UCSD-AML1 (cell line): ENCODE data around the gene DCBLD2.
A peak's percentile ranks its signal among the peaks of the same experiment; 100 is the strongest.

ENCODE experiments used
- DNase-seq: peaks from one replicate; lab custom pipeline; 2025; ENCODE audit not compliant: unreplicated experiment; lab: John Stamatoyannopoulos, UW

Gene DCBLD2

DNA sequence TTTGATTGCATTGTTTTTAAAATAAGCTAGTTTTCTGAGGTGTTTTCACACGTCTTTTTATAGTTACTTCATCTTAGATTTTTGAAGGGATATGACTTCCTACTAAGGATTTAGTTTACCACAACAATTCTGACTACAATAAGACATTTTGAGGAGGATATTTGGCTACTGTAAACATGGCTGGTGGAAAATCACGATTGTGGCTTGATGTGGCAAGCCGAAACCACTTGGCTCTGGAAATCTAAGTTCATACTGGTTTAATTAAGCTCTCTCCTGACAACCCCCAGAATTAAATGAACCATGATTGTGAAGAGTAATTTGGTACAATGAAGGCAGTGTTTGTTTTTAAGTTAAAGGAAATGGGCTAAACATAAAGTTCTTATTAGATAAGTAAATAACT, 107.5 kb downstream of the DCBLD2 start:
- DNase-seq = no peak

DNA sequence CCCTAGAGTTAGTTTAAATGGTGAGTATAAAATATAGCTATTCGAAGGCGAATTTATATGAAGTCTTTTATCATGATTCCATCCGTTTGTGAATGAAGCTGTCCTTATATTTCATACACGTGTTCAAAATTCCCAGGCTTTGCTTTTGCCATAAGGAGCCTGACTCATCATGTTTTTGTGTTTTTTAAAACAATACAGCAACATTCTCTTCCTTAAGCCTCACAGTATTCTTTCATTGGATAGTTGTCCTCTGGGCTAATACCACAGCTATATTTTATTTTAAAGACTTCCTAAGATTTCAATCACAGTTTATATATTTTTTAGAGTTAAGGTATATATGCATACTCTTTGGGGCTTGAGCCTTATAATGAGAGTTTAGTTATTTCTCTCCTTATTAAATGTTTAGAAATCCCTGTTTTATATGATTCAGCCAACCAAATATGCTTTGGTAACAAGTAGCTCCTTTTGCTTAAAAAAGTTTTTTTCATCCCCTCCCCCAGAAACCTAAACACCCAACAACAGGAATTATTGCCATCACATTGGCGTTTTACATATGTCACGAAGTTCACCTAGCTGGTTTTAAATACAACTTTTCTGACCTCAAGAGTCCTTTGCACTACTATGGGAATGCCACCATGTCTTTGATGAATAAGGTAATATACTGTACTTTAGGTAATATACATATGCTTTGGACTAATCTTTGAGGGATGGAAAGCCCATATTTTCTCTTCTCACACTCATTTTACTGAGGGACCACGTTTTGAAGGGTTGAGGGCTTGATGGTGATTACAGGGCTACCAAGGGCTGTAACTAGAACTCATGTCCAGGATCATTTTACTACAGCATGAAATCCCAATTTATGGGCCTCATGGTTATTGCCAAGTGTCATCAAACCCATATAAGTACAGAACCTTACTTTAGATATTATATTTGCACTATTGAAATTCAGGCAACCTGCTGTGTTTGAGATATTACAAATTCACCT, 109.9 kb downstream of the DCBLD2 start:
- DNase-seq = no peak

DNA sequence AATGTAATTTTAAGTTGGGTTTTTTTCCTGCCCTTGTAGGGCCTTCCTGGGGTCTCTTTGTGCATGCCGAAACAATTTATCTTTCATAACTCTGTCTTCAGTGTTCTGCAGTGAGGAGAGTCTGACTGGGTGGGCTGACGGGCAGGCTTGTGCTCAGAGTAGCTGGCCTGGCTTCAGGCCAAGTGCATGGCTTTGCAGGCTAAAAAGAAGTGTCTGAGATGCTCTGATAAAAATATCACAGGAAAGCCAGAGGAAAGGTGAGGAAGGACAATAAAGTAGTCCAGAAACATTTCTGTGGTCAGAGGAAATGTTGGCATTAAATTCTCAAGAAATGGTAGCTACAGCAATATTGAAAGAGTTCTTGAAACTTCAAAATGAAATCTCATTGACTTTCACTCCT, 112.8 kb downstream of the DCBLD2 start:
- DNase-seq = no peak

DNA sequence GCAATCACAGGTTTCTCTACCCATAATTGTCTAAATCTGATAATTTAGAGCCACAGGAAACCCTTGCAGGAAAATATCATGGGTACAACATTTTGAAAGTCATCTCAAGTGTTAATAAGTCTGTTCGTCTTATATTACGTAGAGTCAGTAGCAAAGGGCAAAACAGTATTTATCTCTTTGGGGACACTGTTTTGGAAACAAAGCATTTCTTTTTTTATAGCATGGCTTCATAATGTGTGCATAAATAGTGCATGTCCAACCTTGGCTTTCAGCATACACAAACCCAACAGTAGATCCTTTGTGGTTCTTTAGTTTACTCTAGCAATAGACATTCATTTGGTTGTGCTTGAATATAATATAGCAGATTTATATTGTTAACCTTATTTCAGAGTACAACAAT, 114.3 kb downstream of the DCBLD2 start:
- DNase-seq = no peak

DNA sequence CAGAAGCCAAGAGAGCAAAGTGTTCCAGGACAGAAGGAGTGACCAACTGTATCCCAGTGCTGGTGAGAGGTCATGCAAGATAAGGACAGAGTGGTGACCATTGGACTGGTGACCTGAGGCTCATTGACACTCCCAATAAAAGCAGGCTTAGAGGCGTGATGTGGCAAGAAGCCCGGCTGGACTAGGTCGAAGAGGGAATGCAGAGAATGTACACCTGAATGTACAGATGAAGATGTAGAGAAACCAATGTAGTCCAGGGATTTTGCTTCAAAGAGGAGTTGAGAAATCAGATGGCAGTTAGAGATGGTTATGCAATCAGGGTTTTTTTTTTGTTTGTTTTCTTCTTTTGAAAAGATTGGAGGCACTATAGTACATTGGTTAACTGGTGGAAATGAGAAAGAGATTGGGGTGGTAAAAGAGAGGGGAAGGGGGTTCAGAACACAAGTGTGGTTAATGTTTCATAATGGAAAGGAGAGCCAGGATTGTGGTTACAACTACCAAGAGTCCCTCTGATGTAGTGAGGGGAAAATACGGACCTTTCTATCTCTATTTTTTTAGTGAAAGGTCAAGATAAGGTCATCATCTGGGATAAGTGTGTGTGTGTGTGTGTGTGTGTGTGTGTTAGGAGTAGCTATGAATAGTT, 115.0 kb downstream of the DCBLD2 start:
- no peak for DNase-seq

DNA sequence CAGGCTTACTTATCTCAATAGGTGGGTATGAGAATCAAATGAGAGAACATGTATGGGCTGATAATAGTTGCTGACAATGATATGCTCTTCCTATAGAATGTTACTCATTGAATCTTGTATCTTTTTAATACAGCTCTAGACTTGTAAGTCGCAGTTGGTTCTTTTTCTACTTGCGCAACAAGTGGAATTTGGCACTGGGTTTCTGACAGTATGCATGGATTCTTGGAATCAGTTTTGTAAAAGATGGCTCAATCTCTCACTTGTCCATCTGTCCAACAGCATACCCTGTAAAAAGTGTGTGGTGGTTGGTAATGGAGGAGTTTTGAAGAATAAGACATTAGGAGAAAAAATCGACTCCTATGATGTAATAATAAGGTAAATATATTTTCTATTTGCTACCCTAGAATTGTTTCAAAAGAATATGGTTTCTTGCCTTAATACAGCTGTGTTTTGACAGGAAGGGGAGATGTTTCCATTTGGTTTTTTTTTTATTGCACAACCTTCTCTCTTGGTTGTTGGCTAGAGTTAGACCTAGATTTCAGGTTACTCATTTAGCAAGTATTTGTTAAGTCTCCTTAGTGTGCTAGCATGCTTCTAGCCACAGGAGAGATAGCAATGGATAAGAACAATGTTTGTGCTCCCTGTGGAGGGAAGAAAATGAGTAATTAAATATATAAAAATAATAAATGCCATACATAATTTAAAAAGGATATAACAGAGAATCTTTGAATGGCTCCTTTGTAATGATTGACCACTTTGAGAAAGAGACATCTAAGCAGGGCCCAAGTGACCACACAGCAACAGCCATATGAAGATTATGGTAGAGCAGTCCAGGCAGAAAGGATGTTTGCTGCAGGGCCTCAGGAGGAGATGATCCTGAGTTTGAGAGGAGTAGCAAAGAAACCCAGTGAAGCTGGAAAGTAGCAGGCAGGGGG, 116.6 kb downstream of the DCBLD2 start:
- DNase-seq = no peak

DNA sequence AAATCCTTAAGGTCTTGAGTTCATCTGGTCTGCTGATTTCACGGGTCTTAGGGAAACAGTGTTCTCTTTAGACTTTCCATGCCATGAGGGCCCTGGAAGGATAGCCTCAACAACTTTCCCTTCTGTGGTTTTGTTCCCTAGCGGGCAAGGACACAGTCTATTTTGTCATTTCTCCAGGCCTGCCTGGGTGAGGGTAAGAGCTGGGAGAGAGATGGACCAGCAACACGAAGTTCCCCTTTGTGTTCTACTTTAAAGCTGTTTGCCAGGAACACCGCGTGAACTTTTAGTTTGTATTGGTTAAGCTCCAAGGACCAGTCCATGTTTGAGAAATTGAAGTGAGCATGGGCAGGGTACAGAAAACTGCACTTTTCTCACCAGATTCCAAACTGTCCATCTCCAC, 117.5 kb downstream of the DCBLD2 start:
- DNase-seq = no peak

DNA sequence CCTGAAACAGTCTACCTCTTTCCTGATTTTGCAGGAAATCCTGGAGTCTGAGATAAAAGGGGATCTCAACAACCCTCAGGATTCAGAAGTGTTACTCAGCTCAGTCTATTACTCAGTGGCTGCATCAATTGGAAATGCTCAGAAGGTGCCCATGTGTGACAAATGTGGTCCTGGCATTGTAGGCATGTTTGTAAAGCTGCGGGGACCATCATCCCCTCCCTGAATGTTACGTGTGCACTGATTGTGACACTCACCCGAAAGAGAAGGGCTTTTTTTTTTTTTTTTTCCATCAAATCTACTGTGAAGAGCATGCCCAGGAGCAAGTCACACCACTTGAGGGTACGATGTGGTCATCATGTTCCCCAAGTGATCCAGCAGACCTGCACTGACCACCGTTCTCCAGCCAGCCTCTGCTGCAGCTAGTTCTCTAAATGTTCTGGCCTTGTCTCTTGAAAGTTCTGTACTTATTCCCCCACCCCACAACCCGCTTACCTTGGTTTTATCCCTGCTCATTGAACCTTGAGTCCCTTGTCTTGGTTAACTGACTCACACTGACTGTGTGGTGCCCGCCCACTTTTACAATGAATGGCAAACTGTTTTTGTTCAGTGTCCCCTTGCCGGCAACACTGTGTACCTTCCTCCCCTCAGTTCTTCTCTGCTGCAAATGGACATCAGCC, 118.5 kb downstream of the DCBLD2 start:
- DNase-seq = no peak

DNA sequence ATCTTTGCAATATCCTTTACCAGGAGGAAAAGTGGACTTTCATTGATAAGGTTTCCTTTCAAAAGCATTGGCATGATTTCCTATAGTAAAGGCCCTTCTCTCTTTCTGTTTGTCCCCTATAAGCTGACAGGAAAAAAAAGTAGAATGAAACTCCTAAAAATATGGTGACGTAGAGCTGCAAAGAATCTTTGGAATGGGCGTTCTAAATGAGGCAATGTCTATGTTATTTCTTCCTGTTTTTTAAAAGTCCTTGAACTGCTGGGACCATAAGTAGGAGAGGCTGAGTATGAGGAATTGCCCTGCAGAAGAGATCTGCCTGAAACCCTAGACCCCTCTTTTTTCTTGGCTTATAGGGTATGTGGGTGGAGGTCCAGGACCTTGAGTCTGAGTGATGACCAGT, 121.2 kb downstream of the DCBLD2 start:
- no peak for DNase-seq

DNA sequence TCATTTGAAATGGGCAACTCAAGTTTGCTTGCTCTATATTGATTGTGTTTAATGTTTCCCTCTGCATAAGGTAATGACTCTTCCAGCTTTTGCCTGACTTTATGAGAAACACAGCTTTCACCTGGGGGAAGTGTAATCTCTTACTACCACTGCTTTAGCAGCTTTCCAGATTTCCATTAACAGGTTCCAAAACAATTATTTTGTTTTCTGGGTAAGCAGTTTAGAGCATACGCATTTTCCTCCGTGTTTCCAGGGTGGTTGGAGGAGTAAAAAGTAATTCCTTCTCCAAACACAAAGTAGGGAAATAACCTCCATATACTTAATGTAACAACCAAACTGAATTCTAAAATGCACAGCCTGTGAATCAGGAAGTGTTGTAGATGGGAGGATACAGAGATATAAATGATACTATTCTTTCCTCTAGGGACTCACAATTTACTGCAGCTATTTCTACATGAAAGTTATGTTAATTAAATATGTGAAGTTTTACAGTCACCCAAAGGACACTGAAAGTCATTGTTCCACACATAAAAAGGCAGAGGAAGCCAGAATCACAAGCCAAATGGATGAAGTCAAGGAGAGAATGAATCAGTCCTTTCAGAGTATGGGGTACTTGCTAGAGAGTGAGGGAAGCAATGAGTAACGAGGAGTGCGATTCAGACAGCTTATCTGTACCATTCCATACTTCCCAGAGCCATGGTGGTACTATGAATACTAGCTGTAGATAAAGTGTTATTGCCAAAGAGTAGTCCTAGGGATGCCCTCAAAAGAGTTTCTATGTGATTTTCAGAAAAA, 121.8 kb downstream of the DCBLD2 start:
- no peak for DNase-seq

DNA sequence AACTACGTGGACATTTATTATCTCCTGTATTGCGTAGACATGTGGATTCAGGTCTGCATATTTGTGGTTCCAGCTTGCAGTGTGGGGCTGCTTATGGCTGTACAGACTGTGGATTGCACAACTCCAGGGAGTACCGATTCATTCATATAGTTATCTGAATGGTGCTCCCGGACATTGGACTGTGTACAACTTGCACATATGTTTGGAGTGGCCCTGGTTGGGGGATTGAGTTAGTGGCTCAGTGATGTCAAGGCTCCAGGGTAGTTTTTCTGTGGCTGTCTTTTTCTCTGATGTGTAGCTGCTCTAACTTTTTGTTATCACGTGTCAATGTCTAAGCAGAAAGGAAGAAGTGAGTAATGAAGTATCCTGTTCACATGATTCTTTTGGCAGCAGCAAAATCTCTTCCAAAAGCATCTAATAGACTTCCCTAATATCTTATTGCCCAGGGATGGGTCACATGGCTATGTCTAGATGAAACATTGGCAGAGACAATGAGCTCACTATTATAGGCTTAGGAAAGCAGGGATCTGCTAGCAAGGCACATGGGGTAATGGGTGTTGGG, 122.6 kb downstream of the DCBLD2 start:
- peak; percentile 7 for DNase-seq

DNA sequence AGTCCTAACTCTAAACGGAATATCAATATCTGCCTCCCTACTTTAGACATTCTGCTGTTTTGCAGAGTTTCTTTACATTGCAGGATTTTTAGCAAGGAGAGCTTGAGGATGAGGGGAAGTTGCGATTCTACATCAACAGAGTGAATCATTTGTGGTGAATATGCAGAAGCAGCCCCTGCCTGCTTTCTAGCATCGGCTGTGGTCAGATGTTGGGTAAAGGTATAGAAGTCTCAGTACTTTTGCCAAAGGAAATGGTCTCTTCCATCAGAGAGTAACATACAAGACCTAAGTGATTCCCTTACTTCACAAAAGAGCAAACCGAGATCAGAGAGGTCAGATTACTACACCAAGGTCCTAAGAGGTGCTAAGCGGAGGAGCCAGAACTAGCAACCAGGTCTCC, 123.1 kb downstream of the DCBLD2 start:
- DNase-seq = no peak

DNA sequence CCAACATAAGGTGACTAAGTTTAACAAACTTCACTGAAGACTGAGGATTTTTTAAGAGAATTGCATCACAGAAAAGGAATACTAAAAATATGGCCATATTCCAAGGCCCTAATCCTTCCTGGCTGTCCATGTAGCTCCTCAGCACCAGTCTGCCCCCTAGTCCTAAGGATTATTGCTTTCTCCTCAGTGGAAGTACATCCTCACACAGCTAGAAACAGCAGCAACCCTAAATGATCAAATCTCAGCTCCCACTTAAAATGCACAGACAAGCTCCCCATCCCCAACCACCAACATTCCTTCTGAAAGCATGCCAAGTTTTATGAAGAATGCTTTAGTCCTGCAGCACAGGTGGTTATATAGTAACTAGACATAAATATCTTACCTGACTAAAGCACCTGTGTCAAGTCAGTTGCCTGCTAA, 123.7 kb downstream of the DCBLD2 start:
- no peak for DNase-seq

DNA sequence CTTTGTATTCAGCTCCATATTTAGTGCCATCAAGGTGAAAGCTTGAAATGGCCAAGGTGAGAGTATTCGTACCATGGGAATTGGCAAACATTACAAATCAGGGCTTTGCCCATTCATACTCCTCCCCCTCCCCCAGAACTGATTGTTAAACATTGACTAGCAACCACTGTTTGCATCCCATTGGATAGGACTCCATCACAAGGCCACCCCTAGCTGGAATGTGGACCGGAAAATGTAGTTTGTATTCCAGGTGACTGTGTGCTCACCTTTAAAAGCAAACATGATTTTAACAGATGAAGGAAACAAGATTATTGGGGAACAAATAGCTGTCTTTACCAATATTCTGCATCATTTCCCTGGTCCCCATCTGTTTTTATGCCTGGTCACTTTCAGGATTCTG, 124.2 kb downstream of the DCBLD2 start:
- no peak for DNase-seq

DNA sequence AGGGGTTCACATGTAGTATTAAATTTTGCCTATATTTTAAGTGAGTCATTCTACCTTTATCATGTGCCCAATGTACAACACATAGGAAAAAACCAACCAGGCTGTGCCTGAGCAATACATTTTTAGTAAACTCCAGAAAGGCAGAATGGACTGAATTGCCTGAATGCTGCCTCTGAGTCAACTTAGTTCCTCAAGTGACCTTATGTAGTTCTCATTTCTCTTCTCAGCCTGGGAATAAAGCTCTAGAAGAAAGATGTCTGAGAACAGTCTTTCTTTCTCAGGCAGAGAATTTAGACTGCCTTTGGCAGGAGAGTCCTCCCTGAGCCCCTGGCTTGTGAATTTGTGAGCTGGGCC, 125.4 kb downstream of the DCBLD2 start:
- no peak for DNase-seq

DNA sequence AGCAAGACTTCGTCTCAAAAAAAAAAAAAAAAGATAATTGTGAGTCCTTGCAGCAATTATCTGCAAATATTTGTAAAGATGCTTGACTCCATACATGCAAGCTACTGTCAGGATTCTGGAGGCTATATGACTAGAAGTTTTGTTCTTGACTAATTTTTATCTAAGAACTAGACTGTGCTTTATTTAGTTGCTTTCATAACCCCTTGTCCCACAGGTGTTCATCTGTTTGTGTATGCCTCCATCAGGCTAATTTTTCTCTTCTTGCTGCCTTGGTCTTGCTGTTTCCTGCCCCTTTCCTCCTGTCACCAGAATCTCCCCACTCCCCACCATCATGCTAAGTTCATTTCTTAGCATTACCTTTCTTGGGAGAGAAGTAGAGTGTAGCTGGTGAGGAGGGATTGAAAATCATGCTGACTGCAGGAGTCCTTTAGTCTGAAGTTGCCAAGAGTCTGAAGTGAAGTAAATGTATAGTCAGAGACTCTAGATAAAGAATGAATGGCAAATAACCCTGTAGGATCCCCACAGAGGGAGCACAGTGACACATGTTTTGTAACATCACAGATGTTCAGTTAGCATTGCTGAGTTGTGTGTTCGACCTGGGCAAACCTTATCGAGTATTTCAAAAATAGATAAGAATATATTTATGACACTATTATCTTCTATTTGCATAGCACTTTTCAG, 125.9 kb downstream of the DCBLD2 start:
- no peak for DNase-seq

DNA sequence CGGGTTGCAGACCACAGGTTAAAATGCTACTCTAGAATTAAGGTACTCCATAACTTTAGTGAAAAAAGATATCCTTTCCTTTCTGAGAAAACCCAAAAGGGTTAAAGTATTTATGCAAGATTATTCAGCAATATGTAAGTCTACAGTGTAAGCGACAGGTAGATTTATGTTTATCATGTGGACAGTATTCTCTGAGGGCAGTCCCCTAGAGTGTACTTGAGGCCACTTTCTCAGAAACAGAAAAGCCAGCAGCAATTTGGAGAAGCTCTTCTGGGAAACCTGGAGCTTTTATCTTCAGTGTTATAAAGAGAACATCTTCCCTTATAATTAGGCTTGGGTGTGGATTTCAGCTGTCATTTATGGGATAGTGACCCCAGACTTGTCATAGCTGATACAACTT, 129.5 kb downstream of the DCBLD2 start:
- no peak for DNase-seq

DNA sequence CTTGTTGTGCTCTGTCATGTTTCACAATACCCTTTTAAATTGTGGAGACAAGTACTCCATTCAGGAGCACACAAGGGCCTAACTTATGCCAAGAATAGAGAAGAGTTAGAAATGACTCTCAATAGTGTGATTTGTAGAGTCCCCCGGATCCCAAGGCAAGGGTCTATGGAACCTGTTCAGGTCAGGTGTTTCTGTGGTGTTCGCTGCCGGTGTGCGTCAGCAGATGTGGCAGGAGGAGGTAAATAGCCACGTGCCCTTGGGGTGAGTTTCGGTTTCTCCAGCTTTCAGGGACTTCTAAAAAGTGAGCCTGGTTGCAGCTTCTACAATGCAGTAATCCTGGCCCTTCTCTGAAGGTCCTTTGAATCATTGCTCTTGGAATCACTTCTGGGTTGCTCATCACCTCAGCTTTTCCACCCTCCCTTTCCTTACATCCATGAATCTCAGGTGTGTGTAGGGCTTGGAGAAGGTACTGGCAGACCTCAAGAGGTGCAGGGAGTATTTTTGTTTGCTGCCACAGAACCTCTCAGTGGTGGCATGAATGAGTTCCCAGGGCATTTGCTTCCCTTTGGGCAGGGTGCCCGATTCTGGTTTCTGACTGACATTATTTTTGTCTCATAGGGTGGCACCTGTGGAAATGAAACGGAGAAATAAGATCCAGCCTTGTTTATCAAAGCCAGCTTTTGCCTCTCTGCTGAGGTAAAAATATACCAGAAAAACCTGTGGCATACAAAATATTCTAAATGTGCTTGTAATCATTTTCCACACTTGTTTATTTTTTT, 131.0 kb downstream of the DCBLD2 start:
- DNase-seq = no peak
